Endothelial cell (in vitro differentiated cells): ENCODE measurements around the gene CD300LD. TPM values are rescaled to one million over a fixed set of nuclear protein-coding genes. Genes with fewer than 3 reads are reported as not detected.

Source experiments
- DNase-seq: peaks from one replicate; pipeline ENCODE4 v3.0.0; 2021; ENCODE audit warnings: low spot score
- H3K27ac Mint-ChIP-seq: one replicate; pipeline ENCODE4 v1.8.0; 2021; ENCODE audit warnings: mixed read lengths, inconsistent platforms; ENCODE audit not compliant: unreplicated experiment
- H3K27me3 Mint-ChIP-seq: one replicate; pipeline ENCODE4 v1.8.0; 2021; ENCODE audit warnings: mild to moderate bottlenecking, moderate library complexity, mixed read lengths, inconsistent platforms; ENCODE audit not compliant: unreplicated experiment
- H3K36me3 Mint-ChIP-seq: one replicate; pipeline ENCODE4 v1.8.0; 2021; ENCODE audit warnings: mild to moderate bottlenecking, low read depth, mixed read lengths, inconsistent platforms; ENCODE audit not compliant: unreplicated experiment
- H3K4me1 Mint-ChIP-seq: one replicate; pipeline ENCODE4 v1.8.0; 2021; ENCODE audit warnings: mild to moderate bottlenecking, mixed read lengths, inconsistent platforms; ENCODE audit not compliant: unreplicated experiment
- H3K4me3 Mint-ChIP-seq: one replicate; pipeline ENCODE4 v1.8.0; 2021; ENCODE audit warnings: mild to moderate bottlenecking, mixed read lengths, inconsistent platforms; ENCODE audit not compliant: unreplicated experiment
- H3K9me3 Mint-ChIP-seq: one replicate; pipeline ENCODE4 v1.8.0; 2021; ENCODE audit warnings: mixed read lengths, inconsistent platforms; ENCODE audit not compliant: unreplicated experiment
- CTCF ChIP-seq: fragments of 200-600 bp; sonication (generic); IDR thresholded peaks from one replicate; pipeline ENCODE4 v1.5.0; 2021; ENCODE audit warnings: antibody characterized with exemption; ENCODE audit not compliant: unreplicated experiment
- total RNA-seq: library from RNA; stranded (reverse); fragmentation: NEBNext Ultra II Directional; extraction: Animal tissue kit (Norgen Biotek cat#: 25700); gene quantifications from one replicate; pipeline ENCODE4 v1.2.1, GENCODE V29; 2021; ENCODE audit not compliant: unreplicated experiment

The CD300LD gene
- total RNA-seq, 1 donor from 2014 or later: not detected

- TF ChIP-seq CTCF: no peak
- Mint-ChIP-seq H3K4me3 (no peak overlapping the region), H3K27me3 (peaks cover 16% of the 10 kb centered on the region), H3K9me3 (no peaks in the 10 kb centered on the region), H3K36me3 (peaks cover 4% of the 10 kb centered on the region), H3K4me1 (peaks cover 5% of the 10 kb centered on the region), H3K27ac (no peak overlapping the region)
- DNase-seq: peak; percentile 25
Measured at GRCh38 chr17:74547736-74548135, 44.3 kb downstream of the CD300LD start.

- Mint-ChIP-seq H3K9me3 (no peaks in the 10 kb centered on the region), H3K27ac (no peak overlapping the region), H3K27me3 (peaks cover 16% of the 10 kb centered on the region), H3K4me1 (peaks cover 5% of the 10 kb centered on the region), H3K4me3 (no peak overlapping the region), H3K36me3 (peaks cover 4% of the 10 kb centered on the region)
- no peak for TF ChIP-seq CTCF
- no peak for DNase-seq
Measured at GRCh38 chr17:74547264-74547663, 44.8 kb downstream of the CD300LD start.

- Mint-ChIP-seq H3K4me1 (peaks cover 5% of the 10 kb centered on the region), H3K4me3 (no peak overlapping the region), H3K36me3 (peaks cover 4% of the 10 kb centered on the region), H3K9me3 (no peaks in the 10 kb centered on the region), H3K27me3 (peaks cover 12% of the 10 kb centered on the region), H3K27ac (no peak overlapping the region)
- no peak for DNase-seq
- TF ChIP-seq CTCF: no peak
Measured at GRCh38 chr17:74546586-74546985, 45.5 kb downstream of the CD300LD start.

GRCh38 chr17:74545843-74546230 lies 46.2 kb downstream of the CD300LD start, which contains the start of gene CD300C:
TSS of gene CD300C (minus strand) at chr17:74546115. CDS start at chr17:74545782, 333 bp downstream.
- TF ChIP-seq CTCF: no peak
- Mint-ChIP-seq H3K4me1 (peaks cover 5% of the 10 kb centered on the region), H3K4me3 (peak within 1 kb of the TSS; percentile 28), H3K27ac (peak within 1 kb of the TSS; percentile 37), H3K36me3 (peaks cover 4% of the 10 kb centered on the region), H3K9me3 (no peaks in the 10 kb centered on the region), H3K27me3 (peaks cover 13% of the 10 kb centered on the region)
- DNase-seq: no peak

GRCh38 chr17:74544991-74545842 lies 46.9 kb downstream of the CD300LD start:
- H3K4me3 Mint-ChIP-seq: peak overlapping the region; percentile 28

More at GRCh38 chr17:74544991-74545842, 46.9 kb downstream of the CD300LD start:
- DNase-seq: no peak
- Mint-ChIP-seq H3K9me3 (no peaks in the 10 kb centered on the region), H3K4me1 (peaks cover 5% of the 10 kb centered on the region), H3K36me3 (peaks cover 3% of the 10 kb centered on the region), H3K27ac (peak overlapping the region; percentile 37), H3K27me3 (peaks cover 13% of the 10 kb centered on the region)
- no peak for TF ChIP-seq CTCF
